NCI-H2171 treated with DMSO at 0.1 percent for 48 hours (cell line): ENCODE results near the gene TNFRSF11A.

Experiments
- DNase-seq: peaks from one replicate; lab custom pipeline; 2025; lab: John Stamatoyannopoulos, UW

Gene TNFRSF11A

GRCh38 chr18:62324917-62325805 is at the start of gene TNFRSF11A:
Gene TNFRSF11A (plus strand): TSS chr18:62325310. CDS start chr18:62325353, 43 bp downstream.
- peak; percentile 67 for DNase-seq

GRCh38 chr18:62277045-62277444 is 48.1 kb upstream of the TNFRSF11A start:
- no peak for DNase-seq

- DNase-seq: no peak
Observed at GRCh38 chr18:62279561-62279960, 45.5 kb upstream of the TNFRSF11A start.

- DNase-seq: no peak
Observed at GRCh38 chr18:62280058-62280457, 45.1 kb upstream of the TNFRSF11A start.

- DNase-seq: no peak
Observed at GRCh38 chr18:62280786-62281185, 44.3 kb upstream of the TNFRSF11A start.

- no peak for DNase-seq
Observed at GRCh38 chr18:62281684-62282083, 43.4 kb upstream of the TNFRSF11A start.

GRCh38 chr18:62282188-62282629 is 42.9 kb upstream of the TNFRSF11A start:
- no peak for DNase-seq

- no peak for DNase-seq
Observed at GRCh38 chr18:62284637-62285036, 40.5 kb upstream of the TNFRSF11A start.

GRCh38 chr18:62285281-62285680 is 39.8 kb upstream of the TNFRSF11A start:
- DNase-seq: no peak

GRCh38 chr18:62287781-62288664 is 37.1 kb upstream of the TNFRSF11A start:
- DNase-seq: no peak

GRCh38 chr18:62288665-62289008 is 36.5 kb upstream of the TNFRSF11A start:
- DNase-seq: no peak

- no peak for DNase-seq
Observed at GRCh38 chr18:62289047-62289446, 36.1 kb upstream of the TNFRSF11A start.

- DNase-seq: no peak
Observed at GRCh38 chr18:62294073-62294472, 31.0 kb upstream of the TNFRSF11A start.

- no peak for DNase-seq
Observed at GRCh38 chr18:62300359-62300963, 24.6 kb upstream of the TNFRSF11A start.

- no peak for DNase-seq
Observed at GRCh38 chr18:62301322-62301721, 23.8 kb upstream of the TNFRSF11A start.

GRCh38 chr18:62312851-62313250 is 12.3 kb upstream of the TNFRSF11A start:
- DNase-seq: no peak

- DNase-seq: no peak
Observed at GRCh38 chr18:62318228-62319180, 6.6 kb upstream of the TNFRSF11A start.

- no peak for DNase-seq
Observed at GRCh38 chr18:62321201-62321600, 3.9 kb upstream of the TNFRSF11A start.

GRCh38 chr18:62323483-62324180 is 1.5 kb upstream of the TNFRSF11A start:
- DNase-seq: no peak

- DNase-seq: no peak
Observed at GRCh38 chr18:62324181-62324828, 805 bp upstream of the TNFRSF11A start.
